Embryonic facial prominence (tissue), 1 donor: Measurements from ENCODE around the gene CACNA1I.
"Not testable (repeated sequence)": the region's sequence is repeated elsewhere in the genome, so short reads cannot be mapped to it uniquely, and the experiment has no call there.

Experiments
- DNase-seq: peaks from one replicate; pipeline ENCODE4 v3.0.0-alpha.2; 2016; ENCODE audit errors: extremely low spot score

The CACNA1I gene

DNA sequence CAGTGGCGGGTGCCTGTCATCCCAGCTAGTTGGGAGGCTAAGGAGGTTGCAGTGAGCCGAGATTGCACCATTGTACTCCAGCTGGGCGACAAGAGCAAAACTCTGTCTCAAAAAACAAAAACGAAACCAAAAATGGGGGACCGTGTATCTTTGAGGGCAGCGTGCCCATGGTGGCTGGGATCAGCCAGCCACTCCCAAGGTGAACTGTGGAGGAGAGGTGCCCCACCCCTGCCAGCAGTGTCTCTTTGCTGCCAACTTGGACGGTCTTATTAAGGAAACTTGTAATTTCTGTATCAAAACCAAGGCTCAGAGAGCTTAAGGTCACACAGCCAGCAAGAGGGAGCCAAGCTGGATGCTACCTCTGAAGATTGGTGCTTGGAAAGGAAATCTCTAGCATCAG lies 147.7 kb downstream of the CACNA1I start:
- no peak for DNase-seq

DNA sequence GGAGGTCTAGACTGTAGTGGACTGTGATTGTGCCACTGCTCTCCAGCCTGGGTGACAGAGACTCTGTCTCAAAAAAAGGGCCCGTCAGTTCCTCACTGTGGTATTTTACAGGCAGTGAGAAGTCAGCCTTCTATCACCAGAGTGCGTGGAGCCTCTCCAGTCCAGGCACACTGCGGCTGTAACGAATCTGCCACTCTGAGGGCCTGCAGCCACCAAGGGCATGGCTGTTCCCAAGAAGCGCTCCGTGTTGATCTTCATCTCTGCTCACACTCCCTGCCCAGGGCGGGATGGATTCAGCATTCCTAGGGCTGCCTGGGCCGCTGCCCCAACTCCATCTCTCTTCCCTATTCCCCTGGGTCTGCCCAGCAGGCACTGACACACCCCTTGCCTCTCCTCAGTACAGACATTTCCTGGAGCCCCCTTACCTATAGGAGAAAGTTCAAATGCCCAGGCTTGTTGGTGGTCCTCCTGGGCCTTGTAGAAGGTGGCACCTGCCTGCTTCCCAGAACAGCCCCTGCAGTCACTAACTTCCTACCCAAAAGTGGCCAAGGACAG lies 148.4 kb downstream of the CACNA1I start:
- DNase-seq, result no peak

DNA sequence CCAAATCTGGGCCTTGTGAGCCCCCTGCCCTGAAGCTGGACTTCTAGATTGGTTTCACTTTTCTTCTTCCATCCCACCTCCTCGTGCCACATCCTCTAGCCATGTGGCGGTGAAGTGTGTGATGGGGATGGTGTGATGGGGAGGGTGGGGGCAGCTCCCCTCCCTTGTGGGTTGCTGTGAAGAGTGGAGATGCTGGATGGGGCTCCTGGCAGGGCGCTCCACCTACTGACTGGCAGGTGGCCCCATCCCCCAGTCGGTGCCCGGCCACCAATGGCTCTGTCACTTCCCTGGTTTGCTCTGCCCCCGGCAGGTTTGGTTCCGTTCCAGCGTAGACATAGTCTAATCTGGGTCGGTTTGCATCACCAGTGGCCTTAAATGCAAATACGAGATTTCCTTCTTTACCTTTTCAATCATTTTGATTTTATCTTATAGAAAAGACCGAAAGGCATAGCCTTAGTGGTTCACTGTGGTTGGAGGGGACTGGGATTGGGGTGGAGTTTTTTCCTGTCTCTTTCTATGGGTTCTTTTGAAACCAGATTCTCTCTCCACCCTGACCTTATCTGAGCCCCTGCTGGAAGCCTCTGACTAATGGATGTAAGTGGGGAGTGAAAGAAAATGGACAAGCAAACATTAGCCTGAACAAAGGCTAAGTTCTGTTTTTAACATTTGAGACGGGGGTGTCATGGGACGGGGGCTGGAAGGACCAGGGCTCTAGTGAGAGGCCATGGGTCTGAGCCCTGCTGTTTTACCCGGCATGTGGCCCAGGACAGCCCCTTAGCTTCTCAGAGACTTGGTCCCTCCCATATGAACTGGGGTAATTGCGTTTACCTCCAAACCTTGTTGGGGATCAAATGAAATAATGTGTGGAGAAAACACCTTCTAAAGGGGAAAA lies 149.3 kb downstream of the CACNA1I start:
- no peak for DNase-seq

DNA sequence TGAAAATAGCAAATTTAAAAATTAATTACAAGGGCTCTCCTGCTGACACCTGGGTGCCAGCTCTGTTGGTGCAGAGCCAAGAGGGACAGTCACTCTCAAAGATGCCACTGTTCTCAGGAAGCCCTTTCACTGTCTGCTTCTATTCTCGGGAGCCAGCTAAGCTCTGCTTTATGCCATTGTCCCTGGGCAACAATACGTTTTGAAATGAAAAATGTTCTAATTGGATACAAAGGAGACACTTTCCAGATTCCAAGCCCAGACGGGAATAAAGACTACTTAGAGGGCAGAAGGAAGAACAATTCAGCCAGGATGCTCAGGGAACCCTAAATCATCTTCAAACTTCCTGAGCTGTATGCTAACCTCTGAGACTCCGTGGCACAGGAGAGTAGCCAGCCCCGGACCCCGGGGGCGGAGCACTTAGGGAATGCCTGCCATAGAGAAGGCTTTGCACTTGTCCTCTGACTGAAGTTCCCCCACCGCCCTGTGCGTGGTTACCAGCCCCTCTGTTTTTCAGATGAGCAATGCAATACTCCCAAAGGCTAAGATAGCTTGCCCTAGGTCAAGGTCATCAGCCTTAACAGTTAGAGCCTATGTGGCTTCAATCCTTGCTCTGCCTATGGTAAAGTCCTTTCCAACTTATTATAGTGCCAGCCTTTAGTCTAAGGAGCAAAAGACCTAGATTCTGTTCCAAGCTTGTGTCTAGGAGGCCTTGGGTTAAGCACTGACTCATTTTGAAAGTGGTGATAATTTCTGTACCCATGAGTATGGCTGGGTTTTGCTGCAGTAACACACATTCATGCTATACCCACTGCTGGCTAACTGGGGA lies 150.9 kb downstream of the CACNA1I start:
- no peak for DNase-seq

DNA sequence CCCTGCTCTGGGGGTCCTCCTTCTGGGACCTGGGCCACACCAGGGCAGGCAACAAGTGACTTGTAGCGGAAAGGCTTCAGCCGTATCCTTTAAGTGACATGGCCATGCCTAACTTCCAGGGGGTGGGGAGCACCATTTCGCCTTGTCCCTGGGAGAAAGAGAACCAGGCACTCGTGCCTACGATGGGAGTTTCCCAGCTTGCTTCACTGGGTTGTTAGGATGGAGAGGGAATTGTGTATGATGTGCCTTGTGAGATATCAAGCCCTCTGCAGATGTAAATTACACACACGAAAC lies 151.4 kb downstream of the CACNA1I start:
- no peak for DNase-seq

DNA sequence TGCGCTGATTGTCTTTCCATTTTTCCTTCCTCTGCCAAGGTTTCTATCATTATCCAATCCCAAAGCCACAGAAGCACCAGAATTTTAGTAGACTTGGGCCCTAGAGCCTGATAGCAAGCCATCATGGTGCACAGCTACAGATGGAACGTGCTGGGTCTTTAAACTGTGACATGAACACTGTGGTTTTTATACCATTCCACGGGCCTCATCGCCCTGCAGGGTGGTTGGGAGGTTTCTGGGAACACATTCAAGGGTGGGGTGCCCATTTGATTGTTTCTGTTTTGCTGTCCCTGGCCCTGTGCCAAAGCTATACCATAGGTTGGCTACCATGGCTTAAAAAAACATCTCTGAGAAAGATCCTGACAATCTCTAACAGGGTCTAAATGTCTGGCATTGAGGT lies 151.9 kb downstream of the CACNA1I start:
- DNase-seq, result no peak

DNA sequence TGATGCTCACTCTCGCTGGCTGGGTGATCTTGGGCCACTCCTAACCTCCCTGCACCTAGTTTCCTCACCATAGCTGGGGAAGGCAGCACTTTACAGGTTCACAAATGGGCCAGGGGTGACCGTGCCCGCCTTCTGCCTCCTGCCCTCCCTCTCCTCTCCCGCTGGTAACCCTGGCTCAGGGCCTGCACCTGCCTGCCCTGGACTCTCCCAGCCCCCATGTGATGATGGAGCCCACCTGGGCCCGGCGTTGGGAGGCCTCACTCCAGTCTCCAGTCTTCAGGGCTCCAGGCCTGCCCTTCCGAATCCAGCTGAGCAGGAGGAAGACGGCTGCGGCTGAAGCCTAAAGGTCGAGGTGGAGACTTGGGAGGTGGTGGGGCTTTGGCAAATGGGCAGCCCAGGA lies 152.9 kb downstream of the CACNA1I start:
- DNase-seq, result no peak

DNA sequence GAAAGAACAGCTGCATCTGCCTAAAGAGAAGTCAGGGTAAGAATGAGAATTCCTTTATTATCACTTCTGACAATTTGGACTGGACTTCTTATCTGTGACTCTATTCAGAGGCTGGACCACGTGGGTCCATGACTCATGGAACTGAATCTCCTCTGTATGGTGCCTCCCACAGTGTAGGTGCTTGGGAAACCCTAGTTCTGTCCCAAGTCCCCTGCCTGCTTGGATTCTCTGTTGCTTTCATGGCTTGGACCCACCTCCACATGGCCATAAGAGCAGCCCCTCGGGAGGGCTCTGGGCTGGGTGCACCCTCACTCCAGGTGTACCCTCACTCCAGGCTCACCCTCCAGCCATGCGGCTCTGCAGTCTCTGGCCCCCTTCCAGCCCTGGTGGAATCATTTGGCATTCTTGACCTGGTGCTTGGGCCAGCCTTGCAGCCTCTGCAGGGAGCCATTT lies 153.4 kb downstream of the CACNA1I start:
- no peak for DNase-seq

DNA sequence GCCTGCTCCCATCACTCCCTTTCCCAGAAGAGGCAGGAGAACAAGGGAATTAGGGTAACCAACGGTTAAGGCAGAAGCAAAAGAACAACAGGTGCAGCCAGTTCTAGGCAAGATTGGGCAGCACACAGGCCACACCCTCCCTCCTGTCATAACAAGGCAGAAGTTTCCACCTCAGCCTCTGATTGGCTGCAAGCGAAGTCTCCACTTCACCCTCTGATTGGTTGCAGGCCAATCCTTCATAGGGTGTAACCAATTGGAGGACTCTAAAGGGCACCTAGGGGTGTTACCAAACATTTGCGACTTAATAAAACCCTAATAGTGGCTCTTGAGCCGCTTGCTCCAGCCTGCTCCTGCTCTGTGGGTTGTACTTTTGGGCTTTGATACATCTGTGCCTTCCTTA lies 153.8 kb downstream of the CACNA1I start:
- no peak for DNase-seq

DNA sequence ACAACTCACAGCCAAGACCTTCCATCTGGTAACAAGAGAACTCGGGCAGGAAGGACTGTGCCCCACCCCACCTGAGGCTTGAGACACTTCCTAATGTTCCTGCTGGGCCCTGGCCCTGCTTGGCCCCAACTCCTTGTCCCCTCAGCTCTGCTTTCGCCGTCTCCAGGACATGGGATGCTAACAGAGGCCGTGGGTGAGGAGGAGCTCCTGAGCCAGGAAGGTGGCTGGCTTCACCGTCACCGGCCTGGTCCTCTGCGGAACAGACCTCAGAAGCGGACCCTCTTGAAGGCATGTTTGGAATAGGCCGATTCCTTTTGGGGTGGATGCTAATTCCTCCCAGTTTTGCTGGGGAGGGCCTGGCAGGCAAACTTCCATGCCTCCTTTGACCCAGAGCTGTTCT lies 154.3 kb downstream of the CACNA1I start:
- DNase-seq, result no peak

DNA sequence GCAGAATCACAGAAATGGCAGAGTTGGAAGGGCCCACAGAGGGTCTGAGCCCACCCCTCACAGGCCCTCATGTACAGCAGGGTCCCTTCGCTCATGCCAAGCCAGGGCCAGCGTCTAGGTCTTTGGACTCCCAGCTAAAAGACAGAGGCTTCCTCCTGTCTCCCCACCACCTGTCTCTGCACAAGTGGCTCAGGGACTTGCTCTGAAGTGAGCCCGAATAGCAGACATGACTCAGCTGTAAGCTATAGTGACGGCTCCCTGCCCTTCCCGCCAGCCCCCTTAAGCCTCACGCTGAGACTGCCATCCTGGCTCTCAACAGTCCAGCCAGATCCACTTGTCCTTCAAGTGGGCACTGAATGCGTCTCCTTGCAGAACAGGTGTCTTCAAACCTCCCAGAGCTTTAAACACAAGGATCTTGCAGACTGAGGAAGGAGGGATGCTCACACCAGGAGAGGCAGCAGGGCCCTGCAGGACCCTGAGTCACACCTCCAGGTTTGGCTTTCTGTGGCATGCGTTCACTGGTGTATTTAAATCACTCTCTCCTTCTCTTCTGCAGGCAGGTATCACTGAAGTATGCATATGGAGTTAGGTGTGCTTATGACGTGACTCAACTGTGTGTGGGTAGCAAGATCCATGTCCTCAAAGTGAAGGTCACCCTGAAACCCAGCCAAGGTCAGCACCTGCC lies 154.9 kb downstream of the CACNA1I start:
- DNase-seq, result no peak

DNA sequence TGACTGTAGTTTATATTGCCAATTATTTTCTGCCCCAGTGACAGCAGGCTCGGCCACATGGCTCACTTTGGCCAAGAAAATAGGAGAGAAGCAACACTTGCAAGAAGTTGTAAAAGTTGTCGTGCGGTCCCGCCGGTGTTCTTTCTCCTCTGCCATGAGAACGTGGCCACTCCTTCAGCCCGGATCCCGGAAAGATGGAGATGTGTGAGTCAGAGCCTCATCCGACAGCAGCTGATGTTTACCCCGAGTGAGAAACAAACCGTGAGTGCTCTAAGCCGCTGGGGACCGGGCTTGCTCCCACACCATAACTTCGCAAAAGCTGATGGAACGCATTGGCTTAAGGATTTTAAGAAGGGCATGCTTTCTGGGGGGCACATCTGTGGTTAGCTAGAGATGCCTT lies 157.0 kb downstream of the CACNA1I start:
- no peak for DNase-seq

DNA sequence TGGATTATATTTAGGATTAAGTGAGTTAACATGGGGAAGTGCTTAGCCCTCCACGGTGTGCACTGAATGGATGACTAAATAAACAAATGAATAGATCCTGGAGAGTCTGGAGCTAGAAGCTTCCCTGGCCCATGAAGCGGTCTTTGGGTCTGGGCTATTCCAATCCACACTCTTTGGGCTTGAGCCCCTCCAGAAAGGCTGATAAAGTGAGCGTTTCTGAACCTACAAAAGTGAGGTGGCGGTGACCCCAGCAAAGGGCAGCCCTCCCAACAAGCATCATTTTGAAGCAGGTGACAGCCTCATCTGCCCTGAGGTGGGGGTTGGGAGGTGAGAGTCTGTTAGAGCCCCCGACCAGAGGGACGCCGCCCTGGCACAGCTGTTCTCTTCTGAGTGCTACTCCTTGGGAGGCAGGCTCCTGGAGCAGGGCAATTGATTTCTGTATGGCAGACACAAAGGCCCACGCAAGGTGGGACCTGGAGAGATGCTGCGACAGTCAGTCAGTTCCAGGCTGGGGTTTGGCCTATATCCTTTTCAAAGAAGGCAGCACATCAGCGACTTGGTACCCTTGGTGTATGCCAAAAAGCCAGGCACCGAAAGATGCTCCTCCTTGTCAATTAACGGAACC lies 157.8 kb downstream of the CACNA1I start:
- no peak for DNase-seq

DNA sequence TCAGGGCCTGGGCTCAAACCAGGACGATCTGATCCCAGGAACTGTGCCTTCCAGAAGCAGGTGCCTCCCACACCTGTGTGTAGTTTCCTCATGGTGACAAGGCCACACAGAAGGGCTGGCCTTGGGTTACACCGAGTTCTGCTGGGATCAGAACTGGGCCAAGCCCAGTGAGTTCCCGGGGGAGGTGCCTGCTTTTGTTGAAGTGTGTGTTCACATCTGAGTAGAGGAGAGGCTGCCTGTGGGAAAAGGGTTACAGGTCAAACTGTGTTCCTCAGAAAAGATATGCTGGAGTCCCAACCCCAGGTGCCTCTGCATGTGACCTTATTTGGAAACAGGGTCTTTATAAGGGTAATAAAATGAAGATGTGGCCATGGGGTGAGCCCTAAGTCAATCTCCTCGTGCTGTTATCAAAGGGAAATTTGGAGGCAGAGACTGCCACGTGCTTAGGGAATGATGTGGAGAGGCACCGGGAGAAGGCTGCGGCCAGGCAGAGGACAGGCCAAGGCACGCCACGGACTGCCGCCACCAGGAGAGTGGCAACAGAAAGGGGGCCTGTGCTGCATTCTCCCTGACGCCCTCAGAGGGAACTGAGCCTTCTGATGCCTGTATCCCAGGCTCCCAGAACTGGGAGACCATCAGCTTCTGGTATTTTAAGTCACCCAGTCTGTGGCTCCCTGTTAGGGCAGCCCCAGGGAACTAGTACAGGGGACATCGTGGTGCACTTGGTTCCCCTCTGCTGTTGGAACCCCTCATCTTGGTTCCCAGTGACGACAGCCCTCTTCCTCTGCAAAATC lies 158.8 kb downstream of the CACNA1I start:
- no peak for DNase-seq

DNA sequence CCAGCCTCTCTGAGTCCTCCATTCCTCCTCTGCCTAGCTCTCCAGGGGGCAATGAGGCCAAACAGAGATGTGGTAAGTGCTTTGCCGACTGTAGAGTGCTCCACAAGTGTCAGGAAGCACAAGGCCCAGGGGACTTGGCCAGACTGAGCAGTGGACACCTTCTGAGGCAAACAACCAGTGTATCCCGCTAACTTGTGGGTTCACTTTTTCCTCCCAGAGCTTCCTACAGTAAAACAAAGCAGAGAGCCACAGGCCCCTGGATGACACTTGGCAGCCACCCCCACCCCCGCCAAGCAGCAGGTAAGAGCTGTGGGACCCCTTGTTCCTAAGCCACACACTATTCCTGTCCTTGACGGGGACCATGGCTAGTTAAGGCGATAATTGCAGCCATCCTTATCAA lies 160.9 kb downstream of the CACNA1I start:
- DNase-seq, result no peak

DNA sequence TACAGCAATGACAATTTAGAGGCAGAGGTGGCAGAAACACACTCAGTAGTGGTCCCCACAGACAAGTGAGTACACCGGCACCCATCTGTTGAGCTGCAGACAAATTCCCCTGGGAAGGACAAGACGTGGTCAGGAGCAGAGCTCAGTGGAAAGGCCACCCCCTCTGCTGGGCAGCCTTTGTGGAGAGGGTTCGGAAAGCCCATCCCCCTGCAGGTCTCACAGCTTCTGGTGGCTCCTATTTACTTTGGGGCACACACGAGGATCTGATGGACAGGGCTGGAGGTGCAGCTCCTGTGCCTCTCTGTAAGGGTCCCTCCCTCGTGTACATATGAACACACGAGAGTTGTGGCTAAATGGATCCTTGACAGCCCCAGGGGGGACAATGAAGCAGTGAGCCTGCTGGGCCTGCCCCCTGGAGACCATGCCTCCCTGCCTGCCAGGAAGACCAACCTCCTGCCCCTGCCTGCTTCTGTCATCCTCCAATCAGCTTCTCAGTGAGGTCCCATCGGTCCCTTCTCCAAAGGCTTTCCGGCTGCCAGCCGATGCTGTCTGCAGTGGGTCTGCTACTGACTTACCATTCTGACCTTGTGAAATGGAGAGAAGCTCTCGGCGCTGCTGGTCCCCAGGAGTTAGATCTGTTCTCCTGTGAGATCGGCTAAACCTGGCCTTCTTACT lies 161.5 kb downstream of the CACNA1I start:
- no peak for DNase-seq

DNA sequence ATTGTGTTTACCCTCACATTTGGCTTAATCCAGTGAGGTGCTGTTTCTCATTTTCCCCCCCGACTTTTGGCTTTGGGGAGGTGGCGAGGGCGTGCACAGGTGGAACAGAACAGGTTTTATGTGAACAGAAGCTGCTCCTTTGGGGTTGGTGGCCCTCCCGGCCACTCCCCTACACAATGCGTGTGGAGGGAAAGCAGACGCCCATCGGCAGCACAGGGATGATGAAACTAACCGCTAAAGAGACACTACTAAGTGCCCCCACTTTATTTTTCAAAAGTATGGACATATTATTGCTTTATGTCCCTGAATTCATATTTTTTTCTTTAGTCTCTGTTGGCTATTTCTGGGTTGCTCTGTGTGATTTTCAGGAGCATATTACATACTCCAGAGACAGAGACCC lies 162.1 kb downstream of the CACNA1I start:
- DNase-seq, result no peak

DNA sequence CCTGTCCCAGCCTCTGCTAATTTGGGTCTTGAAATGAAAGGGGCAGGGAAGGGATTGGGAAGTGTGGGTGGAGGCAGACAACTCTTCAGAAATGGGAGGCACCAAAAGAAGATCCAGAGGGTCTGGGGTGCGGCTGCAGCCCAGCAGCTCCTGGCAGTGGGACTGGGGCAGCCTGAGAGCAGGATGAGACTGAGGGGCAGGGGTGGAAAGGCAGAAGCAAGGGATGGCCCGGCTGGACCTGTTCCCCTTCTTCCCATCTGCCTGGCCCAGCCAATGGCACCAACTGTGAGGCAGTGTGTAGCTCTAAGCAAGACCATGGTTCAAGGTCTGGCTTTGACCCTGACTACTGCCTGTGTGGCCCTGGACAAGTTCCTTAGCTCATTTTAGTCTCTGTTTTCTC lies 162.6 kb downstream of the CACNA1I start:
- no peak for DNase-seq

DNA sequence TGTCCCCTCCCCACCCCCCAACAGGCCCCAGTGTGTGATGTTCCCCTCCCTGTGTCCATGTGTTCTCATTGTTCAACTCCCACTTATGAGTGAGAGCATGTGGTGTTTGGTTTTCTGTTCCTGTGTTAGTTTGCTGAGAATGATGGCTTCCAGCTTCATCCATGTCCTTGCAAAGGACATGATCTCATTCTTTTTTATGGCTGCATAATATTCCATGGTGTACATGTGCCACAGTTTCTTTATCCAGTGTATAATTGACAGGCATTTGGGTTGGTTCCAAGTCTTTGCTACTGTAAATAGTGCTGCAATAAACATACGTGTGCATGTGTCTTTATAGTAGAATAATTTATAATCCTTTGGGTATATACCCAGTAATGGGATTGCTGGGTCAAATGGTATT lies 163.5 kb downstream of the CACNA1I start:
- not testable (repeated sequence) for DNase-seq

DNA sequence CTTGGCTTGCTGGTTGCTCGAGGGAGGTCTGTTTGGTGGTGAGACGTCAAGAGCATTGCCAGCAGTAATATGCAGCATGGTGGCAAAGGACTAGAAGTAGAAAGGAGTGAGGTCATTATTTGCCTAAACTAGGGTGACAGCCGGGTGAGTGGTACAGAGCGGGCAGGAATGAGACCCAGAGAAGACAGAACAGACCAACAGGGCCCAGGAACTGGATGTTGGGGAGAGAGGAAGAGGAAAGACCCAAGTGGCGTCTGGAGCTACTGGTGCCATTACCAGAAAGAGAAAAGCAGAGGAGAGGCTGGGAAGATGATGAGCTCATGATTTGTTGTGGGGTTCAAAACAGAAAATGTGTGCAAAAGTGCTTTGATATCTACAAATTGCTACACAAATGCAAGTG lies 164.3 kb downstream of the CACNA1I start:
- no peak for DNase-seq
